Gastrocnemius medialis (tissue), 4 donors: Measurements from ENCODE around the gene LRTM2. TPM values are rescaled to one million over a fixed set of nuclear protein-coding genes. Genes with fewer than 3 reads are reported as not detected.

Experiments
- ATAC-seq, 2 donors: fragments of 150-250 bp; one replicate each; pipeline ENCODE4 v1.9.1; 2016
- DNase-seq, 2 donors: peaks; one replicate each; pipeline ENCODE4 v3.0.0-alpha.2; 2019
- H3K27ac ChIP-seq, 4 donors: fragments of 200-600 bp; sonication (generic); 1 replicate in 1 of 4; 2 replicates in 3 of 4; pipeline ENCODE4 v1.5.1; 2016 to 2018; ENCODE audit warnings: mild to moderate bottlenecking in 2 of 4, moderate library complexity in 1 of 4
- H3K27me3 ChIP-seq, 3 donors: fragments of 200-600 bp; sonication (generic) in 2 of 3; 1 replicate in 1 of 3; 2 replicates in 2 of 3; pipeline versions ENCODE4 v1.5.1 to v1.6.0; 2016 to 2019; ENCODE audit warnings: mild to moderate bottlenecking in 1 of 3, moderate library complexity in 1 of 3
- H3K36me3 ChIP-seq, 2 donors: fragments of 200-600 bp; sonication (generic) in 1 of 2; one replicate each; pipeline ENCODE4 v1.5.1; 2017 to 2018
- H3K4me1 ChIP-seq, 2 donors: fragments of 200-600 bp; sonication (generic) in 1 of 2; one replicate each; pipeline ENCODE4 v1.5.1; 2016 to 2017; ENCODE audit warnings: mild to moderate bottlenecking in 2 of 2
- H3K4me3 ChIP-seq, 4 donors: fragments of 200-600 bp; sonication (generic) in 3 of 4; 1 replicate in 1 of 4; 2 replicates in 3 of 4; pipeline ENCODE4 v1.5.1; 2016 to 2019; ENCODE audit warnings: mild to moderate bottlenecking in 2 of 4
- H3K9me3 ChIP-seq, 3 donors: fragments of 200-600 bp; sonication (generic) in 2 of 3; 1 replicate in 1 of 3; 2 replicates in 2 of 3; pipeline ENCODE4 v1.5.1; 2016 to 2019
- POLR2A ChIP-seq, 2 donors: fragments of 450-650 bp; IDR thresholded peaks; one replicate each; pipeline ENCODE4 v1.6.1; 2017; ENCODE audit warnings: antibody characterized with exemption in 2 of 2, mild to moderate bottlenecking in 2 of 2, moderate library complexity in 2 of 2
- in situ Hi-C, 4 donors: fragments of 200-750 bp; cut with MboI; loops; one replicate each; pipeline versions ENCODE4 v1.15.0 to v1.8.0; 2017; ENCODE audit warnings: low sequenced_read_pairs in 4 of 4
- intact Hi-C: fragments of 100-400 bp; cut with DNase I; formaldehyde crosslinking; loops from one replicate; pipeline ENCODE4 v1.15.1; 2023; ENCODE audit warnings: low total_unique reads
- total RNA-seq, 4 donors: library from RNA; depleted of rRNA; stranded (reverse); fragments of >200 nt; gene quantifications; one replicate each; pipeline versions ENCODE4 v1.1.0 to v1.2.3, GENCODE V29; 2016
- TF ChIP-seq, protein P1 (sequence below), 5 experiments: fragments of 450-650 bp in 3 of 5; fragments of 200-600 bp in 2 of 5; sonication (generic) in 2 of 5; IDR thresholded peaks in 4 of 5; conservative IDR thresholded peaks in 1 of 5; 1 replicate in 4 of 5; 2 replicates in 1 of 5; pipeline ENCODE4 v1.5.1; 2016 to 2019; ENCODE audit warnings: antibody characterized with exemption in 5 of 5, mild to moderate bottlenecking in 3 of 5, moderate library complexity in 3 of 5

The LRTM2 gene
- total RNA-seq, result not detected

GRCh38 chr12:1820191-1820895 is at the start of gene LRTM2:
Gene LRTM2 (plus strand): TSS chr12:1820565. CDS start chr12:1828149, 7,584 bp downstream.
- intact Hi-C loops, result no loop called here
- Histone ChIP-seq H3K27ac (no peak within 1 kb of the TSS), H3K9me3 (no peaks in the 10 kb centered on the region), H3K4me3 (no peak within 1 kb of the TSS), H3K4me1 (no peaks in the 10 kb centered on the region), H3K36me3 (no peaks in the 10 kb centered on the region), H3K27me3 (peaks cover 34 to 45% (median 43%) of the 10 kb centered on the region in 3 donors)
- DNase-seq (no peak), ATAC-seq (no peak)
- no peak for TF ChIP-seq POLR2A (IDR thresholded peaks at IDR 0.05)
- TF ChIP-seq, protein P1, sequence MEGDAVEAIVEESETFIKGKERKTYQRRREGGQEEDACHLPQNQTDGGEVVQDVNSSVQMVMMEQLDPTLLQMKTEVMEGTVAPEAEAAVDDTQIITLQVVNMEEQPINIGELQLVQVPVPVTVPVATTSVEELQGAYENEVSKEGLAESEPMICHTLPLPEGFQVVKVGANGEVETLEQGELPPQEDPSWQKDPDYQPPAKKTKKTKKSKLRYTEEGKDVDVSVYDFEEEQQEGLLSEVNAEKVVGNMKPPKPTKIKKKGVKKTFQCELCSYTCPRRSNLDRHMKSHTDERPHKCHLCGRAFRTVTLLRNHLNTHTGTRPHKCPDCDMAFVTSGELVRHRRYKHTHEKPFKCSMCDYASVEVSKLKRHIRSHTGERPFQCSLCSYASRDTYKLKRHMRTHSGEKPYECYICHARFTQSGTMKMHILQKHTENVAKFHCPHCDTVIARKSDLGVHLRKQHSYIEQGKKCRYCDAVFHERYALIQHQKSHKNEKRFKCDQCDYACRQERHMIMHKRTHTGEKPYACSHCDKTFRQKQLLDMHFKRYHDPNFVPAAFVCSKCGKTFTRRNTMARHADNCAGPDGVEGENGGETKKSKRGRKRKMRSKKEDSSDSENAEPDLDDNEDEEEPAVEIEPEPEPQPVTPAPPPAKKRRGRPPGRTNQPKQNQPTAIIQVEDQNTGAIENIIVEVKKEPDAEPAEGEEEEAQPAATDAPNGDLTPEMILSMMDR (IDR thresholded peaks at IDR 0.05 in 4 of 5, conservative IDR thresholded peaks at IDR 0.05 in 1 of 5), result no peak
- in situ Hi-C loops, result loop anchor here in 2 of 4 donors (25.0 kb wide), 2 partner anchors 467 to 767 kb away; no protein-coding TSS in a partner anchor

GRCh38 chr12:1773937-1774655 is 46.3 kb upstream of the LRTM2 start:
- intact Hi-C loops, result no loop called here

DNA sequence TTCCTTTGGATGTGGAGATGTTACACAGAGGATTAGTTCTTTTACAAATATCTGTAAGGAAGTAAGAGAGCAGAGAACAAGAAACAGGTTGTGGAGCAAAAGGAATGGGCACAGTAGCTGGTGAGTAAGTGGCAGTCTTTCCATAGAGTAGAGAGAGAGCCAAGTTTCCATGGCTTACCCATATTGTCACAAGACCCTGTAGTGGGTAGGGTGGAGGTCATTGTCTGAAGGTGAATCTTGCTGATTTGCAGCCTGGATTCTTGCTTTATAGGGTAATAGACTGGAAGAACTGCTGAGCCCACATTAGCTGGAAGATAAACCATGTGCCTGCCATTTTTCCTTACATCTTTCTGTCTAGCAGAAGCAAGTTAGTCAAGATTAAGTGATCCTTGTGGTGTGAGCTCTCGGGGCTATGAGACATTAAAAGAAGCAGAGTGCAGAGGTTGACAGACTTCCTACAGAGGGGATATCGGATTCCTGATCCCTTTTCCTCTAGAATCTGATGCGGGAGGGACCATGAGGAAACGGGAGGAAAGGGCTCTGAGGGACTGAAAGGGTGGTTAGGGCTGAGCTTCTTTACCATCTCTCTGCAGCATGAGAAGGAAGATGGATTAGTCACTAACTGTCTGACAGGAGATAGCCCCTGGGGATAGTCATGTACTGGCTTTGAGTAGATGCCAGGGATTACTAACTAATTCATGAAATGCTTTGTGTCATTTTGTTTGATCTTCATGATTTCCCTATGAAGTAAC is 44.0 kb upstream of the LRTM2 start:
- intact Hi-C loops, result no loop called here
- H3K4me3 ChIP-seq, result no peak overlapping the region
- H3K36me3 ChIP-seq, result peaks cover 0 to 6% of the 10 kb centered on the region in 2 donors
- H3K27ac ChIP-seq, result peak overlapping the region; percentile 23 to 83 (median 69)
- no peak for TF ChIP-seq POLR2A (IDR thresholded peaks at IDR 0.05)
- TF ChIP-seq, protein P1 (IDR thresholded peaks at IDR 0.05 in 4 of 5, conservative IDR thresholded peaks at IDR 0.05 in 1 of 5), result no peak
- ATAC-seq (no peak), DNase-seq (no peak)
- H3K4me1 ChIP-seq, result peaks cover 48 to 57% of the 10 kb centered on the region in 2 donors
- H3K27me3 ChIP-seq, result no peaks in the 10 kb centered on the region
- no peaks in the 10 kb centered on the region for H3K9me3 ChIP-seq
- in situ Hi-C loops, result no loop called here

More at GRCh38 chr12:1773937-1774655, 46.3 kb upstream of the LRTM2 start:
- in situ Hi-C loops, result no loop called here
- no peaks in the 10 kb centered on the region for H3K36me3 ChIP-seq
- TF ChIP-seq, protein P1 (IDR thresholded peaks at IDR 0.05 in 4 of 5, conservative IDR thresholded peaks at IDR 0.05 in 1 of 5), result no peak
- TF ChIP-seq POLR2A (IDR thresholded peaks at IDR 0.05), result no peak
- peak; percentile 98 to 99 for ATAC-seq
- DNase-seq, result peak; percentile 75 to 79
- no peaks in the 10 kb centered on the region for H3K27me3 ChIP-seq
- H3K4me1 ChIP-seq, result peaks cover 42 to 57% of the 10 kb centered on the region in 2 donors
- peak overlapping the region in 2 of 4 donors; percentile 6 to 42 for H3K4me3 ChIP-seq
- no peaks in the 10 kb centered on the region for H3K9me3 ChIP-seq
- peak overlapping the region; percentile 77 to 84 (median 82) for H3K27ac ChIP-seq

DNA sequence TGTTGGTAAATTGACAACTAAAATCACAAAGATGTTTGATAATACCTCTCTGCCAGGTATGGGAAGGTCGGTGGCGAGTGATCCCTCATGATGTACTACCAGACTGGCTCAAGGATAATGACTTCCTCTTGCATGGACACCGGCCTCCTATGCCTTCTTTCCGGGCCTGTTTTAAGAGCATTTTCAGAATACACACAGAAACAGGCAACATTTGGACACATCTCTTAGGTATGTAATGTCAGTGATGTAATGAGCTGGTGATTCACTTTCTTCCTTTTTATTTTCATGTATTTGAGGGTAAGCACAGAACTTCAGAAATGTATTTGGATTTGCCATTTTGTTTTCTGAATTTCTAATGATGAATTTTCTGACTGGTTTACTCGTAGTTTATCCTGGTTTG is 42.6 kb upstream of the LRTM2 start:
- Histone ChIP-seq H3K27me3 (no peaks in the 10 kb centered on the region), H3K4me3 (no peak overlapping the region), H3K4me1 (peaks cover 56 to 64% of the 10 kb centered on the region in 2 donors), H3K9me3 (no peaks in the 10 kb centered on the region), H3K36me3 (peaks cover 0 to 6% of the 10 kb centered on the region in 2 donors), H3K27ac (no peak overlapping the region)
- intact Hi-C loops, result no loop called here
- DNase-seq, result no peak
- in situ Hi-C loops, result no loop called here
- no peak for TF ChIP-seq POLR2A (IDR thresholded peaks at IDR 0.05)
- TF ChIP-seq, protein P1 (IDR thresholded peaks at IDR 0.05 in 4 of 5, conservative IDR thresholded peaks at IDR 0.05 in 1 of 5), result no peak
- ATAC-seq, result no peak
